GM19035 (cell line): ENCODE results near the gene SH2D1B.
"Not testable (repeated sequence)": the region's sequence is repeated elsewhere in the genome, so short reads cannot be mapped to it uniquely, and the experiment has no call there.

ENCODE experiments used
- ATAC-seq: cut with Tn5 transposase; IDR thresholded peaks from one replicate; pipeline ENCODE4 v1.9.1; 2021; ENCODE audit not compliant: unreplicated experiment

The SH2D1B gene

GRCh38 chr1:162412002-162412401 is at the start of gene SH2D1B:
SH2D1B (minus strand) TSS chr1:162412136; CDS start chr1:162412016, 120 bp downstream.
- no peak for ATAC-seq

- no peak for ATAC-seq
Measured at GRCh38 chr1:162458236-162458635, 46.3 kb upstream of the SH2D1B start.

- no peak for ATAC-seq
Measured at GRCh38 chr1:162456323-162456722, 44.4 kb upstream of the SH2D1B start.

GRCh38 chr1:162454361-162454760 is 42.4 kb upstream of the SH2D1B start:
- not testable (repeated sequence) for ATAC-seq

- no peak for ATAC-seq
Measured at GRCh38 chr1:162446946-162447345, 35.0 kb upstream of the SH2D1B start.

- no peak for ATAC-seq
Measured at GRCh38 chr1:162444903-162445302, 33.0 kb upstream of the SH2D1B start.

GRCh38 chr1:162432977-162433713 is 21.2 kb upstream of the SH2D1B start:
- not testable (repeated sequence) for ATAC-seq

- ATAC-seq = no peak
Measured at GRCh38 chr1:162430583-162430982, 18.6 kb upstream of the SH2D1B start.

GRCh38 chr1:162422662-162423375 is 10.9 kb upstream of the SH2D1B start:
- ATAC-seq = no peak

- ATAC-seq = no peak
Measured at GRCh38 chr1:162421258-162422164, 9.6 kb upstream of the SH2D1B start.

GRCh38 chr1:162420120-162420519 is 8.2 kb upstream of the SH2D1B start:
- no peak for ATAC-seq

GRCh38 chr1:162419450-162419931 is 7.6 kb upstream of the SH2D1B start:
- not testable (repeated sequence) for ATAC-seq

- not testable (repeated sequence) for ATAC-seq
Measured at GRCh38 chr1:162418584-162418983, 6.6 kb upstream of the SH2D1B start.

GRCh38 chr1:162417650-162418049 is 5.7 kb upstream of the SH2D1B start:
- no peak for ATAC-seq

GRCh38 chr1:162416909-162417308 is 5.0 kb upstream of the SH2D1B start:
- no peak for ATAC-seq

GRCh38 chr1:162416215-162416614 is 4.3 kb upstream of the SH2D1B start:
- ATAC-seq = no peak

GRCh38 chr1:162407539-162407938 is 4.4 kb downstream of the SH2D1B start:
- no peak for ATAC-seq

- ATAC-seq = no peak
Measured at GRCh38 chr1:162406811-162407210, 5.1 kb downstream of the SH2D1B start.

- no peak for ATAC-seq
Measured at GRCh38 chr1:162405800-162406199, 6.1 kb downstream of the SH2D1B start.

- no peak for ATAC-seq
Measured at GRCh38 chr1:162404550-162405160, 7.3 kb downstream of the SH2D1B start.
